HEK293T (cell line): ENCODE data around the gene CDK5RAP2.

Experiments
- CTCF ChIA-PET: fragments of 350-600 bp; formaldehyde crosslinking; extraction: SDS; loops from one replicate; lab custom pipeline; 2021; ENCODE audit warnings: antibody characterized with exemption, inconsistent platforms; lab: Yijun Ruan, JAX
- POLR2A ChIA-PET: fragments of 350-600 bp; formaldehyde crosslinking; extraction: SDS; loops from one replicate; lab custom pipeline; 2020; ENCODE audit warnings: antibody characterized with exemption, inconsistent platforms; lab: Yijun Ruan, JAX
- DNase-seq: peaks from one replicate; pipeline ENCODE4 v3.0.0; 2012; ENCODE audit warnings: mixed read lengths; ENCODE audit errors: extremely low spot score
- ARNT ChIP-seq: fragments of 450-650 bp; IDR thresholded peaks from 2 replicates; pipeline ENCODE4 v1.6.1; 2017; ENCODE audit warnings: mild to moderate bottlenecking
- BHLHE40 ChIP-seq: fragments of 450-650 bp; IDR thresholded peaks from 2 replicates; pipeline ENCODE4 v1.6.1; 2016; ENCODE audit warnings: mild to moderate bottlenecking, moderate library complexity, borderline replicate concordance
- CTBP1 ChIP-seq: fragments of 450-650 bp; IDR thresholded peaks from 2 replicates; pipeline ENCODE4 v1.6.1; 2016; ENCODE audit warnings: borderline replicate concordance
- ELF4 ChIP-seq: fragments of 450-650 bp; IDR thresholded peaks from 2 replicates; pipeline ENCODE4 v1.6.1; 2017; ENCODE audit warnings: antibody characterized with exemption
- FOXA1 ChIP-seq: fragments of 450-650 bp; IDR thresholded peaks from 2 replicates; pipeline ENCODE4 v1.6.1; 2016; ENCODE audit warnings: mild to moderate bottlenecking
- FOXK2 ChIP-seq: fragments of 450-650 bp; IDR thresholded peaks from 2 replicates; pipeline ENCODE4 v1.6.1; 2016; ENCODE audit warnings: mild to moderate bottlenecking
- FOXM1 ChIP-seq: fragments of 450-650 bp; IDR thresholded peaks from 2 replicates; pipeline ENCODE4 v1.6.1; 2017; ENCODE audit warnings: mild to moderate bottlenecking, borderline replicate concordance
- HDGF ChIP-seq: fragments of 450-650 bp; IDR thresholded peaks from 2 replicates; pipeline ENCODE4 v1.6.1; 2017; ENCODE audit warnings: antibody characterized with exemption, borderline replicate concordance
- L3MBTL2 ChIP-seq: fragments of 450-650 bp; conservative IDR thresholded peaks from 2 replicates; pipeline ENCODE4 v1.6.1; 2016; ENCODE audit warnings: mild to moderate bottlenecking
- LEF1 ChIP-seq: fragments of 450-650 bp; IDR thresholded peaks from 2 replicates; pipeline ENCODE4 v1.6.1; 2017; ENCODE audit warnings: mild to moderate bottlenecking, borderline replicate concordance
- NFRKB ChIP-seq: fragments of 450-650 bp; IDR thresholded peaks from 2 replicates; pipeline ENCODE4 v1.6.1; 2016; ENCODE audit warnings: mild to moderate bottlenecking, moderate library complexity
- SP1 ChIP-seq: fragments of 450-650 bp; IDR thresholded peaks from 2 replicates; pipeline ENCODE4 v1.6.1; 2017
- SUZ12 ChIP-seq: fragments of 450-650 bp; IDR thresholded peaks from 2 replicates; pipeline ENCODE4 v1.6.1; 2016; ENCODE audit warnings: mild to moderate bottlenecking
- TARDBP ChIP-seq: fragments of 450-650 bp; IDR thresholded peaks from 2 replicates; pipeline ENCODE4 v1.6.1; 2016
- ZNF384 ChIP-seq: fragments of 450-650 bp; IDR thresholded peaks from 2 replicates; pipeline ENCODE4 v1.6.1; 2016
- TF ChIP-seq, protein P1 (sequence below): fragments of 450-650 bp; IDR thresholded peaks from 2 replicates; pipeline ENCODE4 v1.6.1; 2016

CDK5RAP2 gene

DNA sequence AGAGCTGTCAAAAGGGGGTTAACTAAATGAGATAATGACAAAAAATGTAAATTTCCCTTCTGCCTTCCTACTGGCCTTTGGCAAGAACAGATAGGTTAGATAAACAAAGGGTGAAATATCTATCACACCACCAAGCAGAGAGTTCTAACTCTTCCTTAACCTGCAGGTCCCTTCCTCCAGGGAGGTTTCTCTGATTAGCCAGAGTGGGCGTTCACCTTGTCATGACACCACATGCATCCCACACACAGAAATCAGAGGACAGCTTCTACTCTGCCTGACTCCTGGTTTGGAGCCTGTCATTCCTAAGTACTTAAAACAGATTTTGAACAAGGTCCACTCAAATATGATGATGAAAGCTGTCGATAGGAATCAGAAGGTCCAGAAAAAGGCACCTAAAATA is 180.0 kb downstream of the CDK5RAP2 start:
- TF ChIP-seq FOXM1, result no peak
- no peak for DNase-seq
- CTCF ChIA-PET, result no interaction called here
- POLR2A ChIA-PET, result no interaction called here

GRCh38 chr9:120398286-120398685 is 181.7 kb downstream of the CDK5RAP2 start:
- POLR2A ChIA-PET, result no interaction called here
- CTCF ChIA-PET, result no interaction called here

DNA sequence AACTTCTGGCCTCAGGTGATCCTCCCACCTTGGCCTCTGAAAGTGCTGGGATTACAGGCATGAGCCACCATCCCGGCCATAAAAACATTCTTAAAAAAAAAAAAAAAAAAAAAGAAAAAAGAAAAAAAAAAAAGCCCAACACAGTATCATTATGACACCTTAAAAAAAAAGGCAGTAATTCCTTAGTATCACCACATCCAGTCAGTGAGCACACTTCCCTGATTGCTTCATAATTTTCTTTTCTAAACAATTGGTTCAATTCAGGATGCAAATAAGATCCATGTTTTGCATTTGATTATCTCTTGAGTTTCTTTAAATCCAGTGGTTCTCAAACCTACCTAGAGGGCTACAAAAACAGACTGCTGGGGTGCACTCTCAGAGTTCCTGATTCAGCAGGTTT is 182.5 kb downstream of the CDK5RAP2 start:
- ChIA-PET CTCF (no interaction called here), POLR2A (no interaction called here)
- no peak for TF ChIP-seq FOXK2
- TF ChIP-seq ZNF384, result no peak
- no peak for TF ChIP-seq FOXM1
- TF ChIP-seq, protein P1, sequence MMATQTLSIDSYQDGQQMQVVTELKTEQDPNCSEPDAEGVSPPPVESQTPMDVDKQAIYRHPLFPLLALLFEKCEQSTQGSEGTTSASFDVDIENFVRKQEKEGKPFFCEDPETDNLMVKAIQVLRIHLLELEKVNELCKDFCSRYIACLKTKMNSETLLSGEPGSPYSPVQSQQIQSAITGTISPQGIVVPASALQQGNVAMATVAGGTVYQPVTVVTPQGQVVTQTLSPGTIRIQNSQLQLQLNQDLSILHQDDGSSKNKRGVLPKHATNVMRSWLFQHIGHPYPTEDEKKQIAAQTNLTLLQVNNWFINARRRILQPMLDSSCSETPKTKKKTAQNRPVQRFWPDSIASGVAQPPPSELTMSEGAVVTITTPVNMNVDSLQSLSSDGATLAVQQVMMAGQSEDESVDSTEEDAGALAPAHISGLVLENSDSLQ, result no peak
- no peak for TF ChIP-seq SP1
- TF ChIP-seq FOXA1, result no peak
- no peak for TF ChIP-seq ARNT
- no peak for TF ChIP-seq BHLHE40
- no peak for TF ChIP-seq NFRKB
- TF ChIP-seq HDGF, result no peak
- TF ChIP-seq ELF4, result no peak
- TF ChIP-seq CTBP1, result no peak
- TF ChIP-seq TARDBP, result no peak
- no peak for TF ChIP-seq SUZ12
- no peak for TF ChIP-seq LEF1
- no peak for TF ChIP-seq L3MBTL2
- no peak for DNase-seq

More at GRCh38 chr9:120398286-120398685, 181.7 kb downstream of the CDK5RAP2 start:
- TF ChIP-seq HDGF (no peak), NFRKB (no peak), SP1 (no peak), BHLHE40 (no peak), ZNF384 (no peak), FOXA1 (no peak), LEF1 (no peak), TARDBP (no peak), L3MBTL2 (no peak)
- DNase-seq, result no peak

DNA sequence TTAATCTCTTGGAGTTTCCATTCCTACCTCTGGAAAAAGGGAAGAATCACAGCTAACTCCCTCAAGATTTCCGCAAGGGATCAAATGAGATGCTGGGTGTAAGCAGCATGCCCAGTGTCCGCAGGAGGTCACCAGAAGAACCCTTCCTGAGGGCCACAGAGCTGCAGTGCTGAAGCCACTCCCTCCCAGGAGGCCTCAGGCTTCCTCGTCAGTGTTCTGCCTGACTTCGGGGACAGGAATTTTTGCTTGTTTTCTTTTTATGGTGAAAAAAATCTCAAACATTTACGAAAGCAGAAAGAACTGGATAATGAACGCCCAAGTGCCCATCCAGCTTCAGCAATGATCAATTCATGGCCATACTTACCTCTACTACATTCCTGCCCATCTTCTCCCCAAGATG is 183.0 kb downstream of the CDK5RAP2 start:
- POLR2A ChIA-PET, result no interaction called here
- TF ChIP-seq NFRKB, result no peak
- TF ChIP-seq HDGF, result no peak
- TF ChIP-seq SP1, result no peak
- TF ChIP-seq ELF4, result no peak
- no peak for TF ChIP-seq CTBP1
- no peak for TF ChIP-seq FOXM1
- TF ChIP-seq BHLHE40, result no peak
- no peak for TF ChIP-seq ARNT
- no peak for TF ChIP-seq LEF1
- TF ChIP-seq TARDBP, result no peak
- no peak for TF ChIP-seq FOXK2
- no peak for TF ChIP-seq L3MBTL2
- no peak for TF ChIP-seq SUZ12

GRCh38 chr9:120396418-120396817 is 183.5 kb downstream of the CDK5RAP2 start:
- ChIA-PET CTCF (no interaction called here), POLR2A (no interaction called here)
- TF ChIP-seq SP1 (no peak), NFRKB (no peak), CTBP1 (no peak), BHLHE40 (no peak), TARDBP (no peak), SUZ12 (no peak), FOXA1 (no peak), FOXK2 (no peak), HDGF (no peak), L3MBTL2 (no peak), ELF4 (no peak), FOXM1 (no peak), ZNF384 (no peak), ARNT (no peak), LEF1 (no peak)
- TF ChIP-seq, protein P1, result no peak
- DNase-seq, result no peak

More for the DNA sequence above, 183.0 kb downstream of the CDK5RAP2 start:
- CTCF ChIA-PET, result no interaction called here
- no peak for DNase-seq

- DNase-seq, result no peak
- CTCF ChIA-PET, result no interaction called here
- TF ChIP-seq SP1 (no peak), ZNF384 (no peak), LEF1 (no peak), TARDBP (no peak), L3MBTL2 (no peak), CTBP1 (no peak), FOXM1 (no peak), HDGF (no peak), ELF4 (no peak), NFRKB (no peak), FOXA1 (no peak), FOXK2 (no peak), SUZ12 (no peak), BHLHE40 (no peak)
- TF ChIP-seq, protein P1, result no peak
- POLR2A ChIA-PET, result no interaction called here
Observed at GRCh38 chr9:120395376-120395775, 184.6 kb downstream of the CDK5RAP2 start.
